CD8-positive, alpha-beta memory T cell (primary cell): ENCODE measurements around the gene RICTOR. TPM values are rescaled to one million over a fixed set of nuclear protein-coding genes. Genes with fewer than 3 reads are reported as not detected.

ENCODE experiments used
- CTCF ChIA-PET: fragments of 350-600 bp; sonication (Branson Sonifier 250); formaldehyde crosslinking; loops from one replicate; lab custom pipeline; 2021; ENCODE audit warnings: antibody characterized with exemption; lab: Charles Lee
- POLR2A ChIA-PET: fragments of 350-600 bp; sonication (Branson Sonifier 250); formaldehyde crosslinking; loops from one replicate; lab custom pipeline; 2021; ENCODE audit warnings: antibody characterized with exemption; lab: Charles Lee
- DNase-seq, 5 donors: peaks; one replicate each; pipeline versions ENCODE4 v3.0.0 to v3.0.0-alpha.2; 2020 to 2022; ENCODE audit warnings: mixed read lengths in 1 of 5
- H3K27ac ChIP-seq: one replicate; pipeline ENCODE4 v1.7.0; 2013; ENCODE audit warnings: low read depth, mild to moderate bottlenecking, low read length, moderate library complexity
- H3K27me3 ChIP-seq: 2 replicates; pipeline ENCODE4 v1.7.0; 2013; ENCODE audit warnings: low read length, mild to moderate bottlenecking; ENCODE audit not compliant: insufficient read depth, poor library complexity, severe bottlenecking
- H3K36me3 ChIP-seq: 2 replicates; pipeline ENCODE4 v1.7.0; 2013; ENCODE audit warnings: mild to moderate bottlenecking, low read length, moderate library complexity; ENCODE audit not compliant: insufficient read depth
- H3K4me1 ChIP-seq: 2 replicates; pipeline ENCODE4 v1.7.0; 2013; ENCODE audit warnings: mild to moderate bottlenecking, low read length, moderate library complexity; ENCODE audit not compliant: insufficient read depth
- H3K4me3 ChIP-seq: 2 replicates; pipeline ENCODE4 v1.7.0; 2013; ENCODE audit warnings: mild to moderate bottlenecking, low read length
- H3K9me3 ChIP-seq: 2 replicates; pipeline ENCODE4 v1.7.0; 2013; ENCODE audit warnings: mild to moderate bottlenecking, low read length
- H3K27ac Mint-ChIP-seq, 8 donors: one replicate each; pipeline ENCODE4 v1.8.0; 2020 to 2021; ENCODE audit warnings: mixed read lengths in 8 of 8, mild to moderate bottlenecking in 6 of 8, inconsistent platforms in 3 of 8, moderate library complexity in 3 of 8
- H3K27me3 Mint-ChIP-seq, 2 donors: one replicate each; pipeline ENCODE4 v1.8.0; 2020 to 2021; ENCODE audit warnings: mixed read lengths in 2 of 2, mild to moderate bottlenecking in 1 of 2, moderate library complexity in 1 of 2
- H3K36me3 Mint-ChIP-seq, 3 donors: one replicate each; pipeline ENCODE4 v1.8.0; 2020 to 2021; ENCODE audit warnings: mixed read lengths in 3 of 3, inconsistent platforms in 1 of 3, mild to moderate bottlenecking in 1 of 3
- H3K4me1 Mint-ChIP-seq, 3 donors: one replicate each; pipeline ENCODE4 v1.8.0; 2020 to 2021; ENCODE audit warnings: mixed read lengths in 3 of 3, inconsistent platforms in 1 of 3, mild to moderate bottlenecking in 1 of 3
- H3K4me3 Mint-ChIP-seq, 7 donors: one replicate each; pipeline ENCODE4 v1.8.0; 2020 to 2021; ENCODE audit warnings: mixed read lengths in 7 of 7, mild to moderate bottlenecking in 6 of 7, moderate library complexity in 4 of 7, inconsistent platforms in 2 of 7
- H3K9me3 Mint-ChIP-seq, 5 donors: one replicate each; pipeline ENCODE4 v1.8.0; 2020 to 2022; ENCODE audit warnings: mixed read lengths in 5 of 5, mild to moderate bottlenecking in 3 of 5, moderate library complexity in 2 of 5, inconsistent platforms in 1 of 5
- polyA plus RNA-seq: library from polyadenylated mRNA; unstranded; fragments of 300-500 nt; fragmentation: Illumina TruSeq; gene quantifications from one replicate; pipeline ENCODE4 v1.2.3, GENCODE V29; 2021
- total RNA-seq, 2 experiments: library from RNA; stranded (reverse); gene quantifications; one replicate each; pipeline ENCODE4 v1.2.3, GENCODE V29; 2021

The RICTOR gene
- total RNA-seq (10 to 100 TPM; 32.0 to 32.9 TPM), polyA plus RNA-seq (12.1 TPM)

GRCh38 chr5:39074017-39074814, at the start of gene RICTOR:
Gene RICTOR, minus strand, starts transcription at chr5:39074399. Its CDS starts 22 bp downstream, at chr5:39074377.
- peaks cover 0 to 32% (median 2%) of the 10 kb centered on the region in 3 donors for H3K36me3 Mint-ChIP-seq
- peak within 1 kb of the TSS; percentile 92 for H3K27ac ChIP-seq
- peak within 1 kb of the TSS; percentile 97 to 99 (median 98) for H3K4me3 Mint-ChIP-seq
- peaks cover 22 to 28% of the 10 kb centered on the region in 2 donors for H3K27me3 Mint-ChIP-seq
- H3K9me3 ChIP-seq, result no peaks in the 10 kb centered on the region
- H3K27ac Mint-ChIP-seq, result peak within 1 kb of the TSS; percentile 97 to 99 (median 98)
- peak within 1 kb of the TSS; percentile 89 for H3K4me3 ChIP-seq
- H3K4me1 ChIP-seq, result peaks cover 25% of the 10 kb centered on the region
- POLR2A ChIA-PET, result interaction anchor here (0.6 kb wide), 2 partner anchors 72 to 190 kb away, joined by 5 read pairs; no protein-coding TSS in a partner anchor
- peaks cover 18% of the 10 kb centered on the region for H3K27me3 ChIP-seq
- CTCF ChIA-PET, result interaction anchor here (1.8 kb wide), 1 partner anchor 127 kb away, joined by 5 read pairs; no protein-coding TSS in a partner anchor
- peaks cover 40 to 64% (median 55%) of the 10 kb centered on the region in 3 donors for H3K4me1 Mint-ChIP-seq
- DNase-seq, result peak; percentile 85 to 93 (median 87)
- peaks cover 0 to 6% (median 0%) of the 10 kb centered on the region in 5 donors for H3K9me3 Mint-ChIP-seq
- peaks cover 1% of the 10 kb centered on the region for H3K36me3 ChIP-seq

GRCh38 chr5:39121922-39122321, 47.7 kb upstream of the RICTOR start:
- no peaks in the 10 kb centered on the region for H3K9me3 Mint-ChIP-seq
- peaks cover 6 to 24% (median 16%) of the 10 kb centered on the region in 3 donors for H3K4me1 Mint-ChIP-seq
- H3K4me3 ChIP-seq, result no peak overlapping the region
- ChIA-PET CTCF (no interaction called here), POLR2A (no interaction called here)
- H3K27me3 Mint-ChIP-seq, result peaks cover 0 to 1% of the 10 kb centered on the region in 2 donors
- no peak overlapping the region for H3K27ac ChIP-seq
- no peak for DNase-seq
- H3K4me3 Mint-ChIP-seq, result no peak overlapping the region
- no peaks in the 10 kb centered on the region for H3K9me3 ChIP-seq
- peaks cover 56% of the 10 kb centered on the region for H3K36me3 ChIP-seq
- H3K27me3 ChIP-seq, result no peaks in the 10 kb centered on the region
- H3K27ac Mint-ChIP-seq, result peak overlapping the region in 7 of 8 donors; percentile 12 to 80 (median 31)
- H3K4me1 ChIP-seq, result no peaks in the 10 kb centered on the region
- H3K36me3 Mint-ChIP-seq, result peaks cover 7 to 80% (median 14%) of the 10 kb centered on the region in 3 donors

- H3K27me3 Mint-ChIP-seq, result peaks cover 0 to 1% of the 10 kb centered on the region in 2 donors
- H3K4me3 ChIP-seq, result no peak overlapping the region
- POLR2A ChIA-PET, result interaction anchor here (0.8 kb wide), 1 partner anchor 18 kb away, joined by 3 read pairs; no protein-coding TSS in a partner anchor
- no peaks in the 10 kb centered on the region for H3K4me1 ChIP-seq
- CTCF ChIA-PET, result no interaction called here
- H3K9me3 ChIP-seq, result no peaks in the 10 kb centered on the region
- peak overlapping the region in 2 of 8 donors; percentile 43 to 69 for H3K27ac Mint-ChIP-seq
- no peak overlapping the region for H3K27ac ChIP-seq
- peaks cover 7 to 82% (median 20%) of the 10 kb centered on the region in 3 donors for H3K36me3 Mint-ChIP-seq
- H3K9me3 Mint-ChIP-seq, result no peaks in the 10 kb centered on the region
- H3K27me3 ChIP-seq, result no peaks in the 10 kb centered on the region
- H3K36me3 ChIP-seq, result peaks cover 62% of the 10 kb centered on the region
- peaks cover 8 to 30% (median 22%) of the 10 kb centered on the region in 3 donors for H3K4me1 Mint-ChIP-seq
- no peak overlapping the region for H3K4me3 Mint-ChIP-seq
- no peak for DNase-seq
Observed at GRCh38 chr5:39121315-39121714, 47.1 kb upstream of the RICTOR start.

- POLR2A ChIA-PET, result no interaction called here
- Mint-ChIP-seq H3K4me1 (peaks cover 13 to 32% (median 28%) of the 10 kb centered on the region in 3 donors), H3K9me3 (no peaks in the 10 kb centered on the region), H3K4me3 (no peak overlapping the region), H3K27ac (peak overlapping the region in 2 of 8 donors; percentile 7 to 61), H3K27me3 (peaks cover 0 to 1% of the 10 kb centered on the region in 2 donors), H3K36me3 (peaks cover under 1 to 83% (median 21%) of the 10 kb centered on the region in 3 donors)
- CTCF ChIA-PET, result interaction anchor here (1.0 to 1.2 kb wide), 2 partner anchors 76 to 98 kb away, joined by 3 to 4 read pairs; no protein-coding TSS in a partner anchor
- no peaks in the 10 kb centered on the region for H3K9me3 ChIP-seq
- no peak overlapping the region for H3K4me3 ChIP-seq
- H3K27ac ChIP-seq, result no peak overlapping the region
- DNase-seq, result no peak
- H3K4me1 ChIP-seq, result peaks cover 6% of the 10 kb centered on the region
- H3K27me3 ChIP-seq, result no peaks in the 10 kb centered on the region
- peaks cover 64% of the 10 kb centered on the region for H3K36me3 ChIP-seq
Observed at GRCh38 chr5:39120052-39120420, 45.8 kb upstream of the RICTOR start.

- H3K36me3 ChIP-seq, result peaks cover 66% of the 10 kb centered on the region
- POLR2A ChIA-PET, result no interaction called here
- no peaks in the 10 kb centered on the region for H3K9me3 ChIP-seq
- no peaks in the 10 kb centered on the region for H3K27me3 ChIP-seq
- no peak overlapping the region for H3K4me3 ChIP-seq
- peaks cover 6% of the 10 kb centered on the region for H3K4me1 ChIP-seq
- Mint-ChIP-seq H3K36me3 (peaks cover 5 to 83% (median 23%) of the 10 kb centered on the region in 3 donors), H3K27ac (no peak overlapping the region), H3K4me1 (peaks cover 14 to 37% (median 33%) of the 10 kb centered on the region in 3 donors), H3K9me3 (no peaks in the 10 kb centered on the region), H3K4me3 (no peak overlapping the region), H3K27me3 (peaks cover 0 to 1% of the 10 kb centered on the region in 2 donors)
- CTCF ChIA-PET, result interaction anchor here (1.0 to 1.2 kb wide), 2 partner anchors 76 to 98 kb away, joined by 3 to 4 read pairs; no protein-coding TSS in a partner anchor
- no peak for DNase-seq
- H3K27ac ChIP-seq, result no peak overlapping the region
Observed at GRCh38 chr5:39119404-39120051, 45.3 kb upstream of the RICTOR start.

- ChIA-PET POLR2A (no interaction called here), CTCF (no interaction called here)
- Mint-ChIP-seq H3K4me3 (no peak overlapping the region), H3K36me3 (peaks cover 5 to 84% (median 27%) of the 10 kb centered on the region in 3 donors), H3K27ac (no peak overlapping the region), H3K9me3 (no peaks in the 10 kb centered on the region), H3K4me1 (peaks cover 14 to 41% (median 38%) of the 10 kb centered on the region in 3 donors), H3K27me3 (peaks cover 0 to 1% of the 10 kb centered on the region in 2 donors)
- peaks cover 68% of the 10 kb centered on the region for H3K36me3 ChIP-seq
- no peaks in the 10 kb centered on the region for H3K9me3 ChIP-seq
- H3K4me1 ChIP-seq, result peaks cover 6% of the 10 kb centered on the region
- DNase-seq, result no peak
- H3K4me3 ChIP-seq, result no peak overlapping the region
- H3K27me3 ChIP-seq, result no peaks in the 10 kb centered on the region
- no peak overlapping the region for H3K27ac ChIP-seq
Observed at GRCh38 chr5:39118638-39119037, 44.4 kb upstream of the RICTOR start.

- Histone ChIP-seq H3K9me3 (no peaks in the 10 kb centered on the region), H3K4me3 (no peak overlapping the region), H3K4me1 (peaks cover 6% of the 10 kb centered on the region), H3K27me3 (no peaks in the 10 kb centered on the region), H3K36me3 (peaks cover 79% of the 10 kb centered on the region), H3K27ac (no peak overlapping the region)
- Mint-ChIP-seq H3K27me3 (no peaks in the 10 kb centered on the region), H3K4me1 (peaks cover 16 to 47% (median 46%) of the 10 kb centered on the region in 3 donors), H3K4me3 (no peak overlapping the region), H3K27ac (peak overlapping the region in 5 of 8 donors; percentile 2 to 66 (median 34)), H3K9me3 (no peaks in the 10 kb centered on the region), H3K36me3 (peaks cover 5 to 86% (median 31%) of the 10 kb centered on the region in 3 donors)
- CTCF ChIA-PET, result no interaction called here
- no peak for DNase-seq
- POLR2A ChIA-PET, result no interaction called here
Observed at GRCh38 chr5:39117401-39117800, 43.2 kb upstream of the RICTOR start.
